Ramos (cell line): ENCODE data around the gene SPPL2B.
"Not testable (repeated sequence)": the region's sequence is repeated elsewhere in the genome, so short reads cannot be mapped to it uniquely, and the experiment has no call there.

Experiments used
- in situ Hi-C: fragments of 300-500 bp; cut with MboI; formaldehyde crosslinking; loops from one replicate; pipeline ENCODE4 v1.14.3; 2022; ENCODE audit warnings: low sequenced_read_pairs; ENCODE audit not compliant: unreplicated experiment

SPPL2B gene

GRCh38 chr19:2335848-2336247, 7.4 kb downstream of the SPPL2B start:
- in situ Hi-C loops = no loop called here

- in situ Hi-C loops = no loop called here
Observed at GRCh38 chr19:2336528-2337328, 8.2 kb downstream of the SPPL2B start.

- in situ Hi-C loops = no loop called here
Observed at GRCh38 chr19:2337329-2337707, 8.8 kb downstream of the SPPL2B start.

GRCh38 chr19:2338055-2338615, 9.7 kb downstream of the SPPL2B start:
- in situ Hi-C loops = no loop called here

- in situ Hi-C loops = no loop called here
Observed at GRCh38 chr19:2338751-2339643, 10.5 kb downstream of the SPPL2B start.

- in situ Hi-C loops = no loop called here
Observed at GRCh38 chr19:2339644-2340310, 11.3 kb downstream of the SPPL2B start.

GRCh38 chr19:2340496-2341243, 12.2 kb downstream of the SPPL2B start:
- in situ Hi-C loops = no loop called here

- in situ Hi-C loops = no loop called here
Observed at GRCh38 chr19:2341244-2341751, 12.8 kb downstream of the SPPL2B start.

- in situ Hi-C loops = no loop called here
Observed at GRCh38 chr19:2341982-2342381, 13.5 kb downstream of the SPPL2B start.

GRCh38 chr19:2342656-2343288, 14.3 kb downstream of the SPPL2B start:
- in situ Hi-C loops = no loop called here

- in situ Hi-C loops = no loop called here
Observed at GRCh38 chr19:2343289-2343982, 15.0 kb downstream of the SPPL2B start.

GRCh38 chr19:2344381-2344870, 15.9 kb downstream of the SPPL2B start:
- in situ Hi-C loops = no loop called here

GRCh38 chr19:2345076-2345475, 16.6 kb downstream of the SPPL2B start:
- in situ Hi-C loops = no loop called here

GRCh38 chr19:2345794-2346663, 17.5 kb downstream of the SPPL2B start:
- in situ Hi-C loops = no loop called here

- in situ Hi-C loops = not testable (repeated sequence)
Observed at GRCh38 chr19:2349818-2350217, 21.3 kb downstream of the SPPL2B start.

- in situ Hi-C loops = no loop called here
Observed at GRCh38 chr19:2350656-2351055, 22.2 kb downstream of the SPPL2B start.

- in situ Hi-C loops = no loop called here
Observed at GRCh38 chr19:2351591-2351990, 23.1 kb downstream of the SPPL2B start.
